Measurements from ENCODE around the gene GNAO1.

GNAO1 gene

GRCh38 chr16:56337131-56337857 is 146.0 kb downstream of the GNAO1 start:
- no peak for DNase-seq

- DNase-seq: no peak
These were observed 146.6 kb downstream of the GNAO1 start for GRCh38 chr16:56337858-56338325.

- DNase-seq: no peak
These were observed 147.5 kb downstream of the GNAO1 start for GRCh38 chr16:56338566-56339318.

- no peak for DNase-seq
These were observed 148.3 kb downstream of the GNAO1 start for GRCh38 chr16:56339431-56340195.

- no peak for DNase-seq
These were observed 149.1 kb downstream of the GNAO1 start for GRCh38 chr16:56340416-56340815.

- DNase-seq: no peak
These were observed 149.6 kb downstream of the GNAO1 start for GRCh38 chr16:56340864-56341365.

- no peak for DNase-seq
These were observed 150.5 kb downstream of the GNAO1 start for GRCh38 chr16:56341656-56342399.

- no peak for DNase-seq
These were observed 152.6 kb downstream of the GNAO1 start for GRCh38 chr16:56343661-56344517.

- DNase-seq: no peak
These were observed 153.5 kb downstream of the GNAO1 start for GRCh38 chr16:56344518-56345405.

- DNase-seq: no peak
These were observed 154.2 kb downstream of the GNAO1 start for GRCh38 chr16:56345406-56346050.

GRCh38 chr16:56346131-56346890 is 155.0 kb downstream of the GNAO1 start:
- DNase-seq: no peak

- no peak for DNase-seq
These were observed 155.9 kb downstream of the GNAO1 start for GRCh38 chr16:56347166-56347565.

GRCh38 chr16:56347670-56348069 is 156.4 kb downstream of the GNAO1 start:
- DNase-seq: no peak

GRCh38 chr16:56348168-56349085 is 157.1 kb downstream of the GNAO1 start:
- DNase-seq: no peak

- DNase-seq: no peak
These were observed 157.8 kb downstream of the GNAO1 start for GRCh38 chr16:56349086-56349415.

GRCh38 chr16:56349711-56350161 is 158.4 kb downstream of the GNAO1 start:
- DNase-seq: no peak

GRCh38 chr16:56350491-56351405 is 159.5 kb downstream of the GNAO1 start:
- no peak for DNase-seq
